KOPT-K1 (cell line): ENCODE results near the gene EPHA5.

Source experiments
- H3K27ac ChIP-seq: fragments of 200-600 bp; sonication (generic); 2 replicates; pipeline ENCODE4 v1.5.1; 2016; ENCODE audit warnings: antibody characterized with exemption, mild to moderate bottlenecking, low read depth, low read length; ENCODE audit not compliant: poor library complexity, severe bottlenecking
- H3K36me3 ChIP-seq: fragments of 200-600 bp; sonication (generic); 2 replicates; pipeline ENCODE4 v1.5.1; 2017; ENCODE audit warnings: antibody characterized with exemption, mild to moderate bottlenecking, low read length, moderate library complexity; ENCODE audit not compliant: insufficient read depth
- H3K9me3 ChIP-seq: fragments of 200-600 bp; sonication (generic); 2 replicates; pipeline ENCODE4 v1.5.1; 2017; ENCODE audit warnings: antibody characterized with exemption, low read length, mild to moderate bottlenecking; ENCODE audit not compliant: insufficient read depth, poor library complexity, severe bottlenecking

The EPHA5 gene

DNA sequence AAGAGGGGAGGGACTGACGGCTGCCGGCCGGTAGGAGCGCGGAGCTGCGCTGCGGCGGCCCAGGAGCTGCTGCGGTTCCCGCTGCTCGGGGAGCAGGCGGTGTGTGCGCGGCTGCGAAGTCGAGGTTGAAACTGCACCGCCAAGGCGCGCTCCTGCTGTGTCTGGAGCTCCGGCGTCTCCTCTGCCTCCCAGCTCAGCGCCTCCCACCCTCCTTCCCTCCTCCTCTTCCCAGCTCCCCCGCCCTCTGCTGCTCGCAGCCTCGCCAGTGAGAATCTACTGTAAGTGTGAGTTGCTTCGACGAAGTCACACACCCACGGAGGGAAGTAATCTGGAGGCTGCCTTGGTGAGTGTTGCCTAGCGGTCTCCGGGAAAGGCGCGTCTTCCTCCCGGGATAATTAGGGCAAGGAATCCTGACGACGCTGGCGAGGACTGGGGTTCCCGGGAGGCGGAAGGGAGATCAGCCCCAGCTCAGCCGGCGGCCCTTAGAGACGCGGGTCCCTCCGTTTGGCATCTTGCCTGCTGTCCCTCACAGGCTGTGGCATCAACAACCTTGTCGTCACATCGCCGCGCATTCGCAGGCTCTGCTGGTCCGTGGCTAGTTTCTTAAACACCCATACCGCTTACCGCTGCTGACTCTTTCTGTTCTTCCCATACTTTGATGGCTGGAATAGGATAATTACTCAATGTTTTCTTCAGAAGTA, at the start of gene EPHA5:
EPHA5 (minus strand) TSS at position 159 of the 701 bp plus-strand sequence. CDS start 747 bp downstream, outside the sequence.
- Histone ChIP-seq H3K9me3 (no peaks in the 10 kb centered on the region), H3K27ac (no peak within 1 kb of the TSS), H3K36me3 (no peaks in the 10 kb centered on the region)

DNA sequence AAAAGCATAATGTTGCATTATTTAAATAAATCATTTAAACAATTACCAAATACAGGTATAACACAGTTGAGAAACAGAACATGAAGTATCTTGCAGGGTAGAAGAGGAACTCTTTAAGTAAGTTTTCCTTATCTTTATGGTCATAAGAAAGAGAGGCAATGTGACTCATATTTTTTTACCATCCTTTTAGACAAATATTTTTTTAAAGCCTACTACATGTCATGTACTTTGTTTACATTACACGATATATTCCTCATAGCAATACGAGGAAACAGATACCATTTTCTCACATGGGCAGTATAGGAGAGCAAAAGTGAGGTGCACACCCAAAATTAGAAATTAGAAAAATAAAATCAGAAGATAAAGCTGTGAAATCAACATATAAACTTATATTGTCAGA, 49.3 kb upstream of the EPHA5 start:
- H3K27ac ChIP-seq, result no peak overlapping the region
- no peaks in the 10 kb centered on the region for H3K9me3 ChIP-seq
- H3K36me3 ChIP-seq, result no peaks in the 10 kb centered on the region

DNA sequence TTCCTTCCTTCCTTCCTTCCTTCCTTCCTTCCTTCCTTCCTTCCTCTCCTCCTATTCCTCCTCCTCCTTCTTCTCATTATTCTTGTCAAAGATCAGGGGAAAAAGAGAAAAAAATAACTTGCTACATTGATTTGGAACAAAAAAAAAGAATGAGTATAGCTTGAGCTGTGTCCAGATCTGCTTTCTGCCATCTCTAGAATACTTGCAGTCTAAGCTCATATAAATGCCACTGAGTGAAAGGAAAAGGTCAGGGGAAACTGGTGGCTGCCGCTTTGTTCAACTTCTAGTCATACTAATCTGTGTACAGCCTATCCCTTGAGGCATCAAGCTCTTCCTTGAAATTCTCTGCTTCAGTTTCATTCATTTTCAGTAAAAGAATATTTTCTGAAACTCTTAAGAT, 28.3 kb upstream of the EPHA5 start:
- Histone ChIP-seq H3K9me3 (no peaks in the 10 kb centered on the region), H3K27ac (no peak overlapping the region), H3K36me3 (no peaks in the 10 kb centered on the region)

DNA sequence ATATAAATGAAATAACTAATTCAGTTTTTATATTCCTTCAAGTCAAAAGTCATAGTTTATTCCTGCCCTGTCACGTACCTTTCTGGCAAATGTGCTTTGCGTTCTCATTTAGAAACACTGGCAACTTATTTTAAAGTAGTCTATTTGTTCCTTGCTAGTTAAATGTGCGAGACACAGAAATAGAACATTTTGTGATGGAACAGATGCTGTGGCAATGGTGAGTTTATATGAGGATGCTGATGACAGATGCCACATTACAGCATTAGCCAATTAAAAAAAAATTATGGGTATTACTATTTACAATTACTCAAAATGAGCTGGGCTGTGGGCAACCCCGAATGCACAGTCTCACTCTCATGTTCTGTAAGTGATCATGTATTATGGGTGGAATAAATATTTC, 26.1 kb upstream of the EPHA5 start:
- Histone ChIP-seq H3K36me3 (no peaks in the 10 kb centered on the region), H3K9me3 (no peaks in the 10 kb centered on the region), H3K27ac (no peak overlapping the region)

DNA sequence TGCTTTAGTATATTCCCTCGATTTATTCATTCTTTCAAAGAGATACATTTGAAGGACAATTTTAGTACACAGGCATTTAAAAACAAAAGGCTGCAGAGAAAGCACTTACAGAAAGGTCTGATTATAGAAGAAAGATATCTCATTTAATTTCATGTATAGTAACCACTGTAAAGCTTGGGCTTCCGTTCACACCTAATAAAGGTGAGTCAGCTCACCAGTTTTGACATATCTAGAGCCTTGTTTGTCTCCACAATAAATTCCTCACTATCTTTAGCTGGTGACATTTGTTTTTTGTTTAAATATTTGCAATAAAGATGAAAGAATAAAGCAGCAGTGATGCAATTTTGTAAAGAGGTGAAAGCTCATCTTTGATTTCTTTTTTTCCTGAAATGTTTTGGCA, 1.1 kb upstream of the EPHA5 start:
- Histone ChIP-seq H3K36me3 (no peaks in the 10 kb centered on the region), H3K27ac (no peak overlapping the region), H3K9me3 (no peaks in the 10 kb centered on the region)

DNA sequence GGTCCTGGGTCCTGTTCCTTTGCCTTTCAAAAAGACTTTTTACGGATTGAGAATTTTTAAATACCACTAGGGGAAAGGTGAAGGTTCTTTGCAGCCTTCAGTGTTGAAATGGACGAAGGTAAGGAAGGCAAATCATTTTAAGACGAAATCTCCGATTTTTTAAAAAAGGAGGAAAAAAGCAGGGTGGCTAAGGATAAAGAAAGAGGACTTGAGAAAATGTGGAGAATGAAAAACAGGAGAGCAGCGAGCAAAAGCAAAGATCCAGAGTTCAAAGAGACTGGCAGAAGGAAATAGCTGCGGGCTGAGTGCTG, 314 bp downstream of the EPHA5 start:
- H3K27ac ChIP-seq, result no peak overlapping the region
- H3K36me3 ChIP-seq, result no peaks in the 10 kb centered on the region
- no peaks in the 10 kb centered on the region for H3K9me3 ChIP-seq

DNA sequence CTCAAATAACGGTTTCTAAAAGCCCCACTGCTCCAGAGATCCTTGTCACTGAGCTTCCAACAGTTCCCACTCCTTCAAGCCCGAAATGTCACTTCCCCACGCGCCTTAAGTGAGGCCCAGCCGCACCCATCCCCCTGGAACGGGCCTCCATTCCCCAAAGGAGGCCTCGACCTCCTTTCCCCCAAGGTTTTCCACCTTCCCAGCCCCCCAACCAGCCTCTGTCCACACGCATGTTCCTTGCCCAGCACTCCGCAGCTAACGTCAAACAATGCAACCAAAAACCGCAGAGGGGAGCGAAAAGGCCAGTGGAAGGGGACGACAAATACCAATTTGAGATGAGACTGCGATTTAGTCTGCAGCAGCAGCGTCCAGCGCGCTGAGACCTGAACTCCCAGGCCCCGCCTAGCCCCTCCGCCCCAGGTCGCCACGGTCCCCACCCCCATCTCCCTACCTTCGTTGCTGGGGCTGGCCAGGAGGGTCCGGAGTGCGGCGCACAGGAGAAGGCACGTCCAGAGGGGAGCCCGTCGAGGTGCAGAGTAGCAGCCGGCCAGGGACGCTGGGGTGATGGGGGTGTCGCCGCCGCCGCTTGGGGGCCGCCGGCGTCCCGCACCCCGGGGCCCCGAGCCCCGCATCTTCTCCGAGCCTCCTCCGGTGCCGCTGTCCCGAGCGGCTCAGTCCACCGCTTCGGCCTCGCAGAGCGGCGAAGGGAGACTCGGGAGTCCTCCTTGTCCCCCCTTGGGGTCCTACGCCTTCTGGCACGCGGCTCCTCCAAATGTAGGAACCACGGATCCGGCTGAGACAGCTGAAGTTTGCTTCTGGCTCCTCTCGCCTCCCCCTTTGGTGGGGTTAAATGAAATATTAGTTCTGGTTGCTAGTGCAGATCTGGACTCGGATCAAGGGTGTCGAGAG, 924 bp downstream of the EPHA5 start:
- H3K27ac ChIP-seq, result no peak overlapping the region
- no peaks in the 10 kb centered on the region for H3K36me3 ChIP-seq
- no peaks in the 10 kb centered on the region for H3K9me3 ChIP-seq

DNA sequence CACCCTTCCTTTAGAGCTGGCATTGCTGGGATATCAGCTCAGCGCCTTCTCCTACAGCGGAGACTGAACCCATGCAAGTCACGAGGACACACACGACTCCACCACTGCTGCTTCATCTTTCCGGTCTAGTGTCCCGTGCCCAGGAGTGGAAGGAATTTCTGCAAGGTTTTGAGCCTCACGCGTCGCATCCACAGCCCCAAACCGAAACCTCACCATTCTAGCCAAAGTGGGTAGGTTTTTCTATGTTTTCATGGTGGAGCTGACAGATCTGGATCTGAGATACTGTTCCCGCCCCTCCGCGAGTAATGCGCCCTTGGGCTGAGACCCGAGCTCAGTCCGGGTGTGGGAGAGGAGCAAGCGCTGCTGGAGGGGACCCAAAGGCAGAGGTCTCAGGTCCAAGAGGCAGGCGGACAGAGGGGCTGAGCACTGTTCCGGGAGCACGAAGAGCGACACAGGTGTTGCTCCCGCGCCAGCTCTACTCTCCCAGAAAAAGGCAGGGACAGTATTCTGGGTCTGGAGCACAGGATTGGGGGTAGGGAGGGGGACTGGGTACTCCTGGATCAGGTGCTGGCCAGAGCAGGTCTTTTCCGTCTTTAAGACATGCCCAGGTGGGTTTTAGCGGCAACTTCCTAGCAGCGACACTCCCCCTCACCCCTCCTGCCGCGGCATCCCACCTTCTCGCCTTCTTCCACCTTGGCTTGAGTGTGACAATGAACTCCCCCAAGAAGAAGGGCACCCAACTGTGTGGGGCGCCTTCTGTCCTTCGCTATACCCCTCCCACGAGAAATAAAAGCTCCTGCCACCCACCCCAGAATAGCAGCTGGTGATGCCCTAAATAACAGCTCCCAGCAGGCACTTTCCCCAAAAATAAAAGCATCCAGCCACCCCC, 1.8 kb downstream of the EPHA5 start:
- Histone ChIP-seq H3K27ac (no peak overlapping the region), H3K36me3 (no peaks in the 10 kb centered on the region), H3K9me3 (no peaks in the 10 kb centered on the region)

DNA sequence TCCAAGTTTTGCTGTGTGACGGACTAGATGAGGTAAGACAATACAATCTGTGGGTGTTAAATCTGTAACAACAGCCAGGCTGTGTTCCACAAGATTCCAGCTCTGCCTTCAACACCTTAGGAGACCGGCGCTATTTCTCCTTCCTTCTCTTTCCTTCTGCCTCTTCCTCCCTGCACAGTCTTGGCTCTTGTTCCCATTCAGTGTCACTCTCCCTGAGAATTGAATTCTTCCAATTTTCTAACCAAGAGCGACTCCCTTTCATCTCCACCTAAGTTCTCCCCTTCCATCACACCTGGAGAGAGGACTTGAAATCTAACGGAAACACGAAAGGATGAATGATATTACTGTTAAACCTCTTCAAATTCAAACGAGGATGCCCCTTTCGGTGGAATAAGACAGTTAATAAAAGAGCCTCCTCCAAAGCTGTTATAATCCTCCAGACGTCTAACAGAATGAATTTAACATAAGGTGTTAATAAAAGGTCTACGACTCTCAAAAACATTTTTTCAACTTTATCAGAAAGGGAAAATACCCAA, 2.7 kb downstream of the EPHA5 start:
- Histone ChIP-seq H3K27ac (no peak overlapping the region), H3K9me3 (no peaks in the 10 kb centered on the region), H3K36me3 (no peaks in the 10 kb centered on the region)

DNA sequence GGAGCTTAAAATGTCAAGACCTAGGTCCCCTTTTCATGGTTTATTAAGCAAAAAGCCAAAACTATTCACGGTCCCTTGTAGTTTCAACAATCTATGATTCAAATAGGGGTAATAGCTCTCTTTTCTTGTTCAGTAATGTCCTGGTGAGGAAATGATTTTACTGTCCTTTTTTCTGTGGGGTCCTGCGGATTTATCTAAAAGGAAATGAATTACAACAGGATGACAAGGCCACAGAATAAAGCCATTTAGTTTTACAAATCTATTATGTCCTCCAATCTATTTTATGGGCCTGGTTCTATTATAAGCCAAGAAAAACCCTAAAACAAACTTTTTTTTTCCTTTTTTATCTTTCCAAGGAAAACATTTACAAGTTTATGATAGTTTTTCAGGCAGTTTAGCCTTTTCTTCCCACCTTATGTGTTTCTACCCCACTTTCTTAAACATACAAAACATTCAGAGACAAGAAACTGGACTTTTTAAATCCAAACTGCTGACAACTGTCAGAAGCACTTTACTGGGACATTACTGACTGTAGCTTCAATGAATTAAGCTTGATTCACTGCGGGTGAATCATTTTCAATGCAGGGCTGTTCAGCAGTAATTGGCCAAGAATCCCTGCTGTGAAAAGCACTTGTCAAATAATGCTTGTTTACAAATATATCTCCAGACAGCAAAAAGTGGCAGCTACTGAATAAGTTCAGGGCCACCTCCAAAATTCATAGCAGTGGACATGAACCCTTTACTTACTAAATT, 4.3 kb downstream of the EPHA5 start:
- Histone ChIP-seq H3K36me3 (no peaks in the 10 kb centered on the region), H3K9me3 (no peaks in the 10 kb centered on the region), H3K27ac (no peak overlapping the region)

DNA sequence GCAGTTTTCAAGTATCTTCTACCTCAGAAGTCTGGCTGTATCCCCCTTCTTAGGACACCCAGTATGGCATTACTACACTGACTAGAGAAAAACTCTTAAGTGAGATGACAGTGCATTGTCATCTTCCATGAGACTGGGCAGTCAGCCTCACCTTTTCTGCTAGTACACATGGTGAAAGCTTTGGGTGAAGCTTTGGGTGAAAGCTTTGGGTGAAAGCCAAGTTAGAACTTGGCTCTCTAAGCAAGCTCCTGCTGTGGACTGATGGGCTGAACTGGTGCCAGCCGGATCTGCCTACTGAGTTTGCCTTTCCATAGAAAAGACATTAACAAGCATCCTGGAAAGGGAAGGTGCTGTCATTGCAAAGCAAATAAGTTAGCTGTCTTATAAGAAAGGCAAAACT, 8.8 kb downstream of the EPHA5 start:
- Histone ChIP-seq H3K9me3 (no peaks in the 10 kb centered on the region), H3K36me3 (no peaks in the 10 kb centered on the region), H3K27ac (no peak overlapping the region)

DNA sequence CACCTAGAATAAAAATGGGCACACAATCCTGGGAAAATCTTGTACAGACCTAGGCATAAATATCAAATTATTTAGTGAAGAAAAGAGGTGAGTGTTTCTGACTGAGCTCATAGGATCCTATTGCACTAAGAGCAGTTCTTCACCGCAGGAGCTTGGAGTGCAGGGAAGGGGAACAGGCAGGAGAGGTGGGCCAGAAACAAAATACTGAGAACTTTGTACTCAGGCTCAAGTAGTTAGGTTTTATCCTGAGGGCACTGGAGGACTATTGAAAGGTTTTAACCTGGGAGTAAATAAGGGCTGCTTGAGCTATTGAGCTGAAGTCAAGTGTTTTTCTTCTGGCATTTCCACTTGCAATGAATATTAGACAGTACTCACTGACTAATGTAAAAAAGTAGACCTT, 12.2 kb downstream of the EPHA5 start:
- H3K9me3 ChIP-seq, result no peaks in the 10 kb centered on the region
- H3K36me3 ChIP-seq, result no peaks in the 10 kb centered on the region
- H3K27ac ChIP-seq, result no peak overlapping the region

DNA sequence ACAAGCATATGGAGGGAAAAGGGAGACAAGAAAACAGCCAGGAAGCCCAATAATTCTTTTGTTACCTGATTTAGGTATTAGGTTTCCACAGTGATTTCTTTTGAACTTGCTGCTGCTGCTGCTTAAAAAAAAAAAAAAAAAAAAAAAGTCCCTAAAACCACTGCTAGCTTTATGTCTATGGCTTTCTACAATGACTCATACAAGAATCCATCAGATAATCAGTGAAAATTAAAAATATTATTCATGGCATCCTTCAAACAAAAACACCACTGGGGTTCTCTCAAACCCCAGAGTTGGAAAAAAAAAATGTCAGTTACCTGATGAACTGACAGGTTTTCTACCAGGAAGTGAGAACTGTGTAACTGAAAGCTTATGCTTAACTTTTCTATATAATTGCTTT, 14.3 kb downstream of the EPHA5 start:
- Histone ChIP-seq H3K27ac (no peak overlapping the region), H3K9me3 (no peaks in the 10 kb centered on the region)

DNA sequence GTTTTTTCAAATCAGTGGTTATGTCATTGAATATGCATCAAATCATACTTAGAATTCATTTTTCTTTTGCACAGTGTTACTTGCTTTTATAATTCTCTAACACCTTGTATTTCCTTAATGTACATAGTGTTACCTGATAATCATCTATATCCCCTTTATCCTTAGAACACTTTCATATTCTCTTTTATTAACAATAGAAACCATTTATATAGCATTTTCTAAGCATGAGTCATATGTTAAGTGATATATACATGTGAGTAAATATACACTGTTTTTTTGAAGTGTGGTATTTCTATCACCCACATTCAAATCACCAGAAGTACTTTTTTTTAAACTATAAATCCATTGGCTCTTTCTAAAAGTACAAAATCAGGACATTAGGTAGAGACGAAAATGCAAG, 15.3 kb downstream of the EPHA5 start:
- no peak overlapping the region for H3K27ac ChIP-seq
- no peaks in the 10 kb centered on the region for H3K36me3 ChIP-seq
- H3K9me3 ChIP-seq, result no peaks in the 10 kb centered on the region

More for the DNA sequence above, 14.3 kb downstream of the EPHA5 start:
- H3K36me3 ChIP-seq, result no peaks in the 10 kb centered on the region
